ENCODE measurements around the gene FARP2. TPM values are rescaled to one million over a fixed set of nuclear protein-coding genes. Genes with fewer than 3 reads are reported as not detected.

FARP2 gene, protein sequence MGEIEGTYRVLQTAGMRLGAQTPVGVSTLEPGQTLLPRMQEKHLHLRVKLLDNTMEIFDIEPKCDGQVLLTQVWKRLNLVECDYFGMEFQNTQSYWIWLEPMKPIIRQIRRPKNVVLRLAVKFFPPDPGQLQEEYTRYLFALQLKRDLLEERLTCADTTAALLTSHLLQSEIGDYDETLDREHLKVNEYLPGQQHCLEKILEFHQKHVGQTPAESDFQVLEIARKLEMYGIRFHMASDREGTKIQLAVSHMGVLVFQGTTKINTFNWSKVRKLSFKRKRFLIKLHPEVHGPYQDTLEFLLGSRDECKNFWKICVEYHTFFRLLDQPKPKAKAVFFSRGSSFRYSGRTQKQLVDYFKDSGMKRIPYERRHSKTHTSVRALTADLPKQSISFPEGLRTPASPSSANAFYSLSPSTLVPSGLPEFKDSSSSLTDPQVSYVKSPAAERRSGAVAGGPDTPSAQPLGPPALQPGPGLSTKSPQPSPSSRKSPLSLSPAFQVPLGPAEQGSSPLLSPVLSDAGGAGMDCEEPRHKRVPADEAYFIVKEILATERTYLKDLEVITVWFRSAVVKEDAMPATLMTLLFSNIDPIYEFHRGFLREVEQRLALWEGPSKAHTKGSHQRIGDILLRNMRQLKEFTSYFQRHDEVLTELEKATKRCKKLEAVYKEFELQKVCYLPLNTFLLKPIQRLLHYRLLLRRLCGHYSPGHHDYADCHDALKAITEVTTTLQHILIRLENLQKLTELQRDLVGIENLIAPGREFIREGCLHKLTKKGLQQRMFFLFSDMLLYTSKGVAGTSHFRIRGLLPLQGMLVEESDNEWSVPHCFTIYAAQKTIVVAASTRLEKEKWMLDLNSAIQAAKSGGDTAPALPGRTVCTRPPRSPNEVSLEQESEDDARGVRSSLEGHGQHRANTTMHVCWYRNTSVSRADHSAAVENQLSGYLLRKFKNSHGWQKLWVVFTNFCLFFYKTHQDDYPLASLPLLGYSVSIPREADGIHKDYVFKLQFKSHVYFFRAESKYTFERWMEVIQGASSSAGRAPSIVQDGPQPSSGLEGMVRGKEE
- total RNA-seq (10 to 100 TPM; 17.2 to 18.3 TPM), total RNA-seq (12.7 to 77.3 (median 28.7) reads per million in 172 experiments)
- 7.3 TPM for polyA plus RNA-seq (2013, experiment 1 of 2)
- 9.6 TPM for polyA plus RNA-seq (2013, experiment 2 of 2)

DNA sequence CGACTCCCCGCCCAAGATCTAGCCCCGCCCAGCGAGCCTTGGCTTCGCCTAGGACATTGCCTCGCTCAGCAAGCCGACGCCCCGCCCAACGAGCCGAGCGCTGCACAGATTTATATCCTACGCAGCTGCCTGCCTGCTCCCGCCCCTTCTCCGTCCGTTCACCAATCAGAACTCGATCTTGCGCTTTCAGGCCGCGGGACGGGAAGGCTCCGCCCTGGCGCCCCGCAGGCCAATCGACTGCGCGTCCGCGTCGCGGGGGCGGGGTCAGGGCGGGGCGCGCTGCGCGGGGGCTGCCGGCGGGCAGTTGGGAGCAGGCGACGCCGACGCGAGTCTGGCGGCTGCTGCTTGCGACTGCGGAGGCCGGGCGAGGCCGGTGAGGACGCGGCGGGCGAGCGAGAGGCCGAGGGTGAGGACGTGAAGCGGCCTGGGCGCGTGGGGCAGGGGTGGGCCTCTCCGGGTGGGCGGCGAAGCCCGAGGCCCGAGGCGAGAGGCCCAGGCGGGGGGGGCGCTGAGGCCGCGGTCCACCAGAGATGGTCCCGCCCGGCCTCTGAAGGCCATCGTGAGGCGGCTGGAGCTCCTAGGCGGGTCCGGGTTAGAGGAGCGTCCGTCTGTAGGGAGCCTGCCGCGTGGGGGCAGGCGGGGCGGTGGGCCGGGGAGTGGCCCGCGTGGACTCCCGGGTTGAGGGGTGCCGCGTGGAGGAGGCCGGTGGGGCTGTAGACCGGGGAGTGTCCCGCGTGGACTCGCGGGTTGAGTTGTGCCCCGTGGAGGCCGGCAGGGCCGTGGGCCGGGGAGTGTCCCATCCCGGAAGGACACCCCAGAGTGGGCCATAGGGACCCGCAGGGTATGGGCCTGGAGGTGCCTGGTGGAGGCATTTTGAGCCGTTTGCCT, at the start of gene FARP2:
Gene FARP2 (plus strand): TSS at position 303 of the 888 bp plus-strand sequence. CDS start 16,823 bp downstream, outside the sequence.
- TF ChIP-seq, protein P1, sequence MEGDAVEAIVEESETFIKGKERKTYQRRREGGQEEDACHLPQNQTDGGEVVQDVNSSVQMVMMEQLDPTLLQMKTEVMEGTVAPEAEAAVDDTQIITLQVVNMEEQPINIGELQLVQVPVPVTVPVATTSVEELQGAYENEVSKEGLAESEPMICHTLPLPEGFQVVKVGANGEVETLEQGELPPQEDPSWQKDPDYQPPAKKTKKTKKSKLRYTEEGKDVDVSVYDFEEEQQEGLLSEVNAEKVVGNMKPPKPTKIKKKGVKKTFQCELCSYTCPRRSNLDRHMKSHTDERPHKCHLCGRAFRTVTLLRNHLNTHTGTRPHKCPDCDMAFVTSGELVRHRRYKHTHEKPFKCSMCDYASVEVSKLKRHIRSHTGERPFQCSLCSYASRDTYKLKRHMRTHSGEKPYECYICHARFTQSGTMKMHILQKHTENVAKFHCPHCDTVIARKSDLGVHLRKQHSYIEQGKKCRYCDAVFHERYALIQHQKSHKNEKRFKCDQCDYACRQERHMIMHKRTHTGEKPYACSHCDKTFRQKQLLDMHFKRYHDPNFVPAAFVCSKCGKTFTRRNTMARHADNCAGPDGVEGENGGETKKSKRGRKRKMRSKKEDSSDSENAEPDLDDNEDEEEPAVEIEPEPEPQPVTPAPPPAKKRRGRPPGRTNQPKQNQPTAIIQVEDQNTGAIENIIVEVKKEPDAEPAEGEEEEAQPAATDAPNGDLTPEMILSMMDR (IDR thresholded peaks at IDR 0.05): no peak
- ATAC-seq (ENCODE audit: poor library complexity) (peak; percentile 94), DNase-seq (peak; percentile 95 to 100 (median 97))
- CTCF ChIA-PET: no interaction called here
- H3K36me3 Mint-ChIP-seq (ENCODE audit: low read depth): peaks cover 36% of the 10 kb centered on the region
- peaks cover 20% of the 10 kb centered on the region for H3K4me1 ChIP-seq (ENCODE audit: insufficient read depth, low read length)
- H3K4me3 Mint-ChIP-seq: peak within 1 kb of the TSS; percentile 86
- H3K36me3 ChIP-seq (ENCODE audit: insufficient read depth, low read length): peaks cover 8% of the 10 kb centered on the region
- peak within 1 kb of the TSS in 1 of 2 donors; percentile 20 for H3K27ac ChIP-seq (ENCODE audit: low read depth in 1 of 2, low read length in 2 of 2)
- peak within 1 kb of the TSS; percentile 55 for H3K4me3 ChIP-seq (ENCODE audit: low read length)
- POLR2A ChIA-PET: no interaction called here
- H3K27me3 ChIP-seq (ENCODE audit: control insufficient read depth in 1 of 2, insufficient read depth in 2 of 2, low read length in 2 of 2): no peaks in the 10 kb centered on the region
- H3K27me3 Mint-ChIP-seq: no peaks in the 10 kb centered on the region
- H3K9me3 ChIP-seq (ENCODE audit: control insufficient read depth in 1 of 2, insufficient read depth in 1 of 2, low read length in 2 of 2): peaks cover 0 to 4% of the 10 kb centered on the region in 2 experiments
- H3K27ac Mint-ChIP-seq: peak within 1 kb of the TSS; percentile 77
- intact Hi-C loops (cut with DNase I, micrococcal nuclease): loop anchor here (2.0 to 5.0 kb wide), 11 partner anchors 41 to 789 kb away; partner anchors contain the start of genes D2HGDH (in 1 of the 2), DTYMK (in 1 of the 2), HDLBP (in 1 of the 2) and ING5 (in 1 of the 2)
- peaks cover 28% of the 10 kb centered on the region for H3K4me1 Mint-ChIP-seq (ENCODE audit: low read depth)
- no peaks in the 10 kb centered on the region for H3K9me3 Mint-ChIP-seq

DNA sequence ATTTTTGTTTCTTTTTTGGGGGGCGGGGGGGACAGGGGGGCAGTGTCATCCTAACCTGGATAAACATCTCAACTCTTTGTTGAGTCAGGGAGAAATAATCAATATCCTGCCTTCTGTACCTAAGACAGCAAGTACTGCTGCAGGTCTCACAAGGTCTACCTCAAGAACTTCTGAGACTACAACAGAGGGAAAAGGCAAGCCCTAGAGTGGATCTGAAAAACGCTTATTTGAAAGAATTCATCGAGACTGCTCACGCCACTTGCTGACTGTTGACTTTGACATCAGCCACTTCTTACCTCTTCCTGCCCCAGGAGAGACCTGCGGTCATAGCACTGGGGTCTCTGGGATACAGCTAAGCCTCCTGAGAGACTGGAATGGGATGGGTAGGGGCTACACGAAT, 49.0 kb upstream of the FARP2 start:
- Histone ChIP-seq H3K9me3 (ENCODE audit: control insufficient read depth in 1 of 2, insufficient read depth in 1 of 2, low read length in 2 of 2) (no peaks in the 10 kb centered on the region), H3K4me3 (ENCODE audit: low read length) (no peak overlapping the region), H3K4me1 (ENCODE audit: insufficient read depth, low read length) (peaks cover 68% of the 10 kb centered on the region), H3K27ac (ENCODE audit: low read depth in 1 of 2, low read length in 2 of 2) (no peak overlapping the region), H3K36me3 (ENCODE audit: insufficient read depth, low read length) (peaks cover 6% of the 10 kb centered on the region), H3K27me3 (ENCODE audit: control insufficient read depth in 1 of 2, insufficient read depth in 2 of 2, low read length in 2 of 2) (no peaks in the 10 kb centered on the region)
- Mint-ChIP-seq H3K4me1 (ENCODE audit: low read depth) (peaks cover 91% of the 10 kb centered on the region), H3K27ac (peak overlapping the region; percentile 67), H3K9me3 (no peaks in the 10 kb centered on the region), H3K27me3 (no peaks in the 10 kb centered on the region), H3K36me3 (ENCODE audit: low read depth) (peaks cover 5% of the 10 kb centered on the region), H3K4me3 (no peak overlapping the region)
- ChIA-PET CTCF (no interaction called here), POLR2A (interaction anchor here (1.2 kb wide), 1 partner anchor 8 kb away, joined by 5 read pairs; the partner anchor contains the start of genes HDLBP and SEPTIN2)
- DNase-seq: no peak
- intact Hi-C loops (cut with DNase I, micrococcal nuclease): no loop called here
- TF ChIP-seq, protein P1 (IDR thresholded peaks at IDR 0.05): no peak
- no peak for ATAC-seq (ENCODE audit: poor library complexity)
